Measurements from ENCODE around the gene ADAMTS17. TPM values are rescaled to one million over a fixed set of nuclear protein-coding genes. Genes with fewer than 3 reads are reported as not detected.

ADAMTS17 gene
- total RNA-seq, 1 donor from 2014 or later = 0.99 TPM

- Histone ChIP-seq H3K36me3 (peaks cover 5% of the 10 kb centered on the region), H3K9me3 (replicated peaks) (peaks cover 25% of the 10 kb centered on the region), H3K4me1 (no peaks in the 10 kb centered on the region), H3K27ac (replicated peaks) (peak overlapping the region; percentile 40), H3K4me3 (no peak overlapping the region), H3K27me3 (ENCODE audit: low read depth) (no peaks in the 10 kb centered on the region)
- DNase-seq = no peak
- no peak for TF ChIP-seq CTCF (IDR thresholded peaks at IDR 0.05; ENCODE audit: borderline replicate concordance)
- intact Hi-C loops (cut with micrococcal nuclease) = no loop called here
These were observed 216.8 kb downstream of the ADAMTS17 start for GRCh38 chr15:100124936-100125335.

- no peak overlapping the region for H3K27ac ChIP-seq (replicated peaks)
- H3K27me3 ChIP-seq (ENCODE audit: low read depth) = no peaks in the 10 kb centered on the region
- intact Hi-C loops (cut with micrococcal nuclease) = no loop called here
- no peaks in the 10 kb centered on the region for H3K4me1 ChIP-seq
- H3K4me3 ChIP-seq = no peak overlapping the region
- DNase-seq = no peak
- peaks cover 5% of the 10 kb centered on the region for H3K36me3 ChIP-seq
- no peak for TF ChIP-seq CTCF (IDR thresholded peaks at IDR 0.05; ENCODE audit: borderline replicate concordance)
- H3K9me3 ChIP-seq (replicated peaks) = peaks cover 31% of the 10 kb centered on the region
These were observed 217.4 kb downstream of the ADAMTS17 start for GRCh38 chr15:100124361-100124760.

GRCh38 chr15:100123611-100124010 lies 218.2 kb downstream of the ADAMTS17 start:
- no peaks in the 10 kb centered on the region for H3K27me3 ChIP-seq (ENCODE audit: low read depth)
- no peak overlapping the region for H3K4me3 ChIP-seq
- TF ChIP-seq CTCF (IDR thresholded peaks at IDR 0.05; ENCODE audit: borderline replicate concordance) = no peak
- H3K27ac ChIP-seq (replicated peaks) = no peak overlapping the region
- peaks cover 33% of the 10 kb centered on the region for H3K9me3 ChIP-seq (replicated peaks)
- intact Hi-C loops (cut with micrococcal nuclease) = no loop called here
- peaks cover 5% of the 10 kb centered on the region for H3K36me3 ChIP-seq
- H3K4me1 ChIP-seq = no peaks in the 10 kb centered on the region
- DNase-seq = no peak

- TF ChIP-seq CTCF (IDR thresholded peaks at IDR 0.05; ENCODE audit: borderline replicate concordance) = no peak
- intact Hi-C loops (cut with micrococcal nuclease) = no loop called here
- no peak for DNase-seq
- Histone ChIP-seq H3K27me3 (ENCODE audit: low read depth) (no peaks in the 10 kb centered on the region), H3K27ac (replicated peaks) (no peak overlapping the region), H3K4me1 (peaks cover 10% of the 10 kb centered on the region), H3K36me3 (peaks cover 5% of the 10 kb centered on the region), H3K4me3 (no peak overlapping the region), H3K9me3 (replicated peaks) (peaks cover 33% of the 10 kb centered on the region)
These were observed 220.5 kb downstream of the ADAMTS17 start for GRCh38 chr15:100121285-100121684.

- Histone ChIP-seq H3K27ac (replicated peaks) (no peak overlapping the region), H3K27me3 (ENCODE audit: low read depth) (no peaks in the 10 kb centered on the region), H3K4me1 (peaks cover 22% of the 10 kb centered on the region), H3K9me3 (replicated peaks) (peaks cover 33% of the 10 kb centered on the region), H3K36me3 (peaks cover 5% of the 10 kb centered on the region), H3K4me3 (no peak overlapping the region)
- TF ChIP-seq CTCF (IDR thresholded peaks at IDR 0.05; ENCODE audit: borderline replicate concordance) = no peak
- intact Hi-C loops (cut with micrococcal nuclease) = no loop called here
- DNase-seq = no peak
These were observed 221.7 kb downstream of the ADAMTS17 start for GRCh38 chr15:100120111-100120510.

GRCh38 chr15:100118546-100118945 lies 223.2 kb downstream of the ADAMTS17 start:
- TF ChIP-seq CTCF (IDR thresholded peaks at IDR 0.05; ENCODE audit: borderline replicate concordance) = no peak
- no peak overlapping the region for H3K4me3 ChIP-seq
- no peak for DNase-seq
- no peak overlapping the region for H3K27ac ChIP-seq (replicated peaks)
- H3K4me1 ChIP-seq = peaks cover 37% of the 10 kb centered on the region
- peaks cover 5% of the 10 kb centered on the region for H3K36me3 ChIP-seq
- no peaks in the 10 kb centered on the region for H3K27me3 ChIP-seq (ENCODE audit: low read depth)
- intact Hi-C loops (cut with micrococcal nuclease) = no loop called here
- peaks cover 33% of the 10 kb centered on the region for H3K9me3 ChIP-seq (replicated peaks)
